H9 (cell line): ENCODE results near the gene WNT8B. TPM values are rescaled to one million over a fixed set of nuclear protein-coding genes. Genes with fewer than 3 reads are reported as not detected.

Experiments used
- DNase-seq: peaks from one replicate; pipeline ENCODE4 v3.0.0-alpha.2; 2017
- H2AFZ ChIP-seq: one replicate; pipeline ENCODE4 v1.6.1; 2013; ENCODE audit warnings: mild to moderate bottlenecking, low read length, control low read depth, moderate library complexity
- H2AK5ac ChIP-seq: 2 replicates; pipeline ENCODE4 v1.6.1; 2013; ENCODE audit warnings: low read length, control low read depth, mixed read lengths; ENCODE audit not compliant: insufficient read length
- H2BK120ac ChIP-seq: one replicate; pipeline ENCODE4 v1.6.1; 2013; ENCODE audit warnings: low read depth, mild to moderate bottlenecking, low read length, control low read depth, inconsistent platforms; ENCODE audit not compliant: poor library complexity, severe bottlenecking
- H2BK12ac ChIP-seq: 2 replicates; pipeline ENCODE4 v1.6.1; 2013; ENCODE audit warnings: low read length, control low read depth, mixed read lengths, low read depth; ENCODE audit not compliant: insufficient read length
- H2BK15ac ChIP-seq: 2 replicates; pipeline ENCODE4 v1.6.1; 2013; ENCODE audit warnings: low read depth, low read length, control low read depth
- H2BK20ac ChIP-seq: one replicate; pipeline ENCODE4 v1.6.1; 2013; ENCODE audit warnings: low read depth, mild to moderate bottlenecking, low read length, control low read depth, inconsistent platforms; ENCODE audit not compliant: poor library complexity, severe bottlenecking
- H2BK5ac ChIP-seq: 2 replicates; pipeline ENCODE4 v1.6.1; 2013; ENCODE audit warnings: low read length, control low read depth, mixed read lengths; ENCODE audit not compliant: insufficient read length
- H3K14ac ChIP-seq: 2 replicates; pipeline ENCODE4 v1.6.1; 2013; ENCODE audit warnings: low read length, control low read depth; ENCODE audit not compliant: insufficient read depth
- H3K18ac ChIP-seq: 2 replicates; pipeline ENCODE4 v1.6.1; 2013; ENCODE audit warnings: low read depth, mild to moderate bottlenecking, mixed read lengths, low read length, control low read depth; ENCODE audit not compliant: insufficient read length
- H3K23ac ChIP-seq: 2 replicates; pipeline ENCODE4 v1.6.1; 2013; ENCODE audit warnings: low read length, control low read depth, mixed read lengths, low read depth; ENCODE audit not compliant: insufficient read length
- H3K23me2 ChIP-seq: 2 replicates; pipeline ENCODE4 v1.6.1; 2013; ENCODE audit warnings: low read depth, mild to moderate bottlenecking, mixed read lengths, low read length, control low read depth; ENCODE audit not compliant: insufficient read length, poor library complexity, severe bottlenecking
- H3K27ac ChIP-seq: 2 replicates; pipeline ENCODE4 v1.5.1; 2013; ENCODE audit warnings: low read length, control low read depth, mixed read lengths, low read depth; ENCODE audit not compliant: insufficient read length
- H3K27me3 ChIP-seq: 2 replicates; pipeline ENCODE4 v1.6.1; 2013; ENCODE audit warnings: low read length, control low read depth, inconsistent platforms; ENCODE audit not compliant: insufficient read depth
- H3K4ac ChIP-seq: 2 replicates; pipeline ENCODE4 v1.6.1; 2013; ENCODE audit warnings: low read depth, mild to moderate bottlenecking, control low read depth, inconsistent platforms, low read length, moderate library complexity
- H3K4me1 ChIP-seq: 2 replicates; pipeline ENCODE4 v1.6.1; 2013; ENCODE audit warnings: low read length, control low read depth, inconsistent platforms; ENCODE audit not compliant: insufficient read depth
- H3K4me2 ChIP-seq: 2 replicates; pipeline ENCODE4 v1.6.1; 2013; ENCODE audit warnings: low read length, control low read depth, mixed read lengths; ENCODE audit not compliant: insufficient read length, insufficient read depth
- H3K56ac ChIP-seq: 2 replicates; pipeline ENCODE4 v1.6.1; 2013; ENCODE audit warnings: low read depth, mild to moderate bottlenecking, mixed read lengths, low read length, control low read depth; ENCODE audit not compliant: insufficient read length
- H3K79me1 ChIP-seq: 2 replicates; pipeline ENCODE4 v1.6.1; 2013; ENCODE audit warnings: low read depth, mild to moderate bottlenecking, moderate library complexity, low read length, control low read depth, inconsistent platforms; ENCODE audit not compliant: insufficient read depth, poor library complexity, severe bottlenecking
- H3K79me2 ChIP-seq: 2 replicates; pipeline ENCODE4 v1.6.1; 2013; ENCODE audit warnings: low read length, control low read depth, inconsistent platforms; ENCODE audit not compliant: insufficient read depth
- H3K9ac ChIP-seq: 2 replicates; pipeline ENCODE4 v1.6.1; 2013; ENCODE audit warnings: low read length, control low read depth, mixed read lengths; ENCODE audit not compliant: insufficient read length; ENCODE audit errors: extremely low read depth
- H3K9me3 ChIP-seq: one replicate; pipeline ENCODE4 v1.6.1; 2013; ENCODE audit warnings: low read depth, low read length, inconsistent platforms; ENCODE audit not compliant: control insufficient read depth
- H3T11ph ChIP-seq: one replicate; pipeline ENCODE4 v1.6.1; 2013; ENCODE audit warnings: mild to moderate bottlenecking, low read length, control low read depth, inconsistent platforms
- H4K20me1 ChIP-seq: one replicate; pipeline ENCODE4 v1.6.1; 2013; ENCODE audit not compliant: control insufficient read depth, insufficient read length, insufficient read depth
- H4K5ac ChIP-seq: 2 replicates; pipeline ENCODE4 v1.6.1; 2013; ENCODE audit warnings: low read depth, mild to moderate bottlenecking, mixed read lengths, low read length, control low read depth; ENCODE audit not compliant: insufficient read length
- H4K8ac ChIP-seq: replicated peaks from 2 replicates; pipeline ENCODE4 v1.6.1; 2013; ENCODE audit warnings: low read length, control low read depth, mixed read lengths, low read depth; ENCODE audit not compliant: insufficient read length
- H4K91ac ChIP-seq: 2 replicates; pipeline ENCODE4 v1.6.1; 2013; ENCODE audit warnings: low read depth, mild to moderate bottlenecking, moderate library complexity, mixed read lengths, low read length, control low read depth; ENCODE audit not compliant: insufficient read length
- H3K27ac Mint-ChIP-seq, 3 experiments: 2 replicates in 2 of 3; 3 replicates in 1 of 3; pipeline ENCODE4 v1.8.0; 2020 to 2021; ENCODE audit warnings: mixed read lengths in 3 of 3, mild to moderate bottlenecking in 1 of 3, moderate library complexity in 1 of 3
- H3K27me3 Mint-ChIP-seq: 2 replicates; pipeline ENCODE4 v1.8.0; 2021; ENCODE audit warnings: low read depth, mild to moderate bottlenecking, moderate library complexity, mixed read lengths
- H3K36me3 Mint-ChIP-seq, 3 experiments: 2 replicates in 2 of 3; 3 replicates in 1 of 3; pipeline ENCODE4 v1.8.0; 2020 to 2021; ENCODE audit warnings: low read depth in 3 of 3, mixed read lengths in 3 of 3; ENCODE audit not compliant: insufficient read depth in 1 of 3
- H3K4me1 Mint-ChIP-seq, 2 experiments: 2 replicates each; pipeline ENCODE4 v1.8.0; 2020; ENCODE audit warnings: mixed read lengths in 2 of 2
- H3K4me3 Mint-ChIP-seq, 2 experiments: 2 replicates in 1 of 2; 3 replicates in 1 of 2; pipeline ENCODE4 v1.8.0; 2020 to 2021; ENCODE audit warnings: mild to moderate bottlenecking in 2 of 2, mixed read lengths in 2 of 2, moderate library complexity in 1 of 2
- H3K9me3 Mint-ChIP-seq, 2 experiments: 2 replicates in 1 of 2; 3 replicates in 1 of 2; pipeline ENCODE4 v1.8.0; 2020; ENCODE audit warnings: mild to moderate bottlenecking in 2 of 2, mixed read lengths in 2 of 2, moderate library complexity in 1 of 2
- WGBS: extraction: QIAGEN DNeasy Blood & Tissue Kit; methylation state at CpG from one replicate; pipeline ENCODE4 v1.1.7; 2013; ENCODE audit warnings: missing lambda C conversion rate, low lambda C conversion rate, mixed read lengths; ENCODE audit not compliant: insufficient read length; ENCODE audit errors: extremely low coverage; 5-methylcytosine and 5-hydroxymethylcytosine counted together
- total RNA-seq: library from RNA; stranded (reverse); gene quantifications from 2 replicates; pipeline ENCODE4 v1.2.1, GENCODE V29; 2021
- TF ChIP-seq, protein P1 (sequence below): fragments of 200-600 bp; sonication (generic); conservative IDR thresholded peaks from 3 replicates; pipeline ENCODE4 v1.8.0; 2021; ENCODE audit warnings: antibody characterized with exemption, mild to moderate bottlenecking

Gene WNT8B
- total RNA-seq, 1 experiment from 2014 or later = not detected

DNA sequence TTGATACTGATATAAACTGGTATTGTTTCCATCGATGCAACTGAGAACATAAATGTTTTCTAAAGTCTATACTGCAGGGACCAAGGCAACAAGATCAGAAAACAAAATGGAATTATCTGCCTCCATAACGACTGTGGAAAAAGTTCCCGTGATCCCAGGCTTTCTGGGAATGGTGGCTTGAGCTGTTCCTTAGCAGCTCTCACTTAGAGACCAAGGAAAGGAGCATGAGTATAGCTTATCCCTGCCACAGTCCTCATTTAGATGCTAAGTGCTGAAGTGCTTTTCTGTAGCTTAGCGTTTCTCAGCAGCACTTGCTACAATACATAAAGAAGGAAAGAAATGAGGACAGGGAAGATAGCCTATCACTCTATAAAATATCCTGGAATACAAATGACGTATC, 5.5 kb downstream of the WNT8B start:
- Histone ChIP-seq H3K4ac (no peak overlapping the region), H4K20me1 (no peaks in the 10 kb centered on the region), H3K9me3 (no peaks in the 10 kb centered on the region), H3K14ac (no peak overlapping the region), H3K23me2 (no peaks in the 10 kb centered on the region), H3K9ac (no peak overlapping the region), H2BK15ac (no peak overlapping the region), H3T11ph (no peak overlapping the region), H2BK12ac (no peak overlapping the region), H2BK5ac (no peak overlapping the region), H4K8ac (no peak overlapping the region), H3K18ac (no peak overlapping the region), H3K4me1 (no peaks in the 10 kb centered on the region), H2BK20ac (no peak overlapping the region), H2AK5ac (no peak overlapping the region), H3K27me3 (no peaks in the 10 kb centered on the region), H3K56ac (no peak overlapping the region), H4K5ac (no peak overlapping the region), H3K4me2 (no peak overlapping the region), H4K91ac (no peak overlapping the region), H3K79me1 (no peaks in the 10 kb centered on the region), H2BK120ac (no peak overlapping the region), H3K23ac (no peak overlapping the region), H2AFZ (no peak overlapping the region), H3K27ac (no peak overlapping the region), H3K79me2 (no peaks in the 10 kb centered on the region)
- H3K36me3 Mint-ChIP-seq = no peaks in the 10 kb centered on the region
- DNase-seq = no peak
- H3K9me3 Mint-ChIP-seq = no peaks in the 10 kb centered on the region
- H3K27ac Mint-ChIP-seq = no peak overlapping the region
- H3K4me3 Mint-ChIP-seq = no peak overlapping the region
- H3K4me1 Mint-ChIP-seq = 0 out of 4 replicates have a peak, but pooled peaks cover 0 to 3% of the 10 kb centered on the region in 2 experiments
- TF ChIP-seq, protein P1, sequence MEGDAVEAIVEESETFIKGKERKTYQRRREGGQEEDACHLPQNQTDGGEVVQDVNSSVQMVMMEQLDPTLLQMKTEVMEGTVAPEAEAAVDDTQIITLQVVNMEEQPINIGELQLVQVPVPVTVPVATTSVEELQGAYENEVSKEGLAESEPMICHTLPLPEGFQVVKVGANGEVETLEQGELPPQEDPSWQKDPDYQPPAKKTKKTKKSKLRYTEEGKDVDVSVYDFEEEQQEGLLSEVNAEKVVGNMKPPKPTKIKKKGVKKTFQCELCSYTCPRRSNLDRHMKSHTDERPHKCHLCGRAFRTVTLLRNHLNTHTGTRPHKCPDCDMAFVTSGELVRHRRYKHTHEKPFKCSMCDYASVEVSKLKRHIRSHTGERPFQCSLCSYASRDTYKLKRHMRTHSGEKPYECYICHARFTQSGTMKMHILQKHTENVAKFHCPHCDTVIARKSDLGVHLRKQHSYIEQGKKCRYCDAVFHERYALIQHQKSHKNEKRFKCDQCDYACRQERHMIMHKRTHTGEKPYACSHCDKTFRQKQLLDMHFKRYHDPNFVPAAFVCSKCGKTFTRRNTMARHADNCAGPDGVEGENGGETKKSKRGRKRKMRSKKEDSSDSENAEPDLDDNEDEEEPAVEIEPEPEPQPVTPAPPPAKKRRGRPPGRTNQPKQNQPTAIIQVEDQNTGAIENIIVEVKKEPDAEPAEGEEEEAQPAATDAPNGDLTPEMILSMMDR = no peak
- H3K27me3 Mint-ChIP-seq = peaks cover 90% of the 10 kb centered on the region
- WGBS = no CpG with 5 or more reads among the region's 5 CpGs
